ENCODE results near the gene CDCA8. TPM values are rescaled to one million over a fixed set of nuclear protein-coding genes. Genes with fewer than 3 reads are reported as not detected.
A peak's percentile ranks its signal among the peaks of the same experiment; 100 is the strongest.

Gene CDCA8
- total and polyA plus RNA-seq, 9 of the 15 experiments (the other 6 are each of a cell fraction or from before 2014, with no cell fraction given), result 26.4 to 148 (median 81.8) TPM

DNA sequence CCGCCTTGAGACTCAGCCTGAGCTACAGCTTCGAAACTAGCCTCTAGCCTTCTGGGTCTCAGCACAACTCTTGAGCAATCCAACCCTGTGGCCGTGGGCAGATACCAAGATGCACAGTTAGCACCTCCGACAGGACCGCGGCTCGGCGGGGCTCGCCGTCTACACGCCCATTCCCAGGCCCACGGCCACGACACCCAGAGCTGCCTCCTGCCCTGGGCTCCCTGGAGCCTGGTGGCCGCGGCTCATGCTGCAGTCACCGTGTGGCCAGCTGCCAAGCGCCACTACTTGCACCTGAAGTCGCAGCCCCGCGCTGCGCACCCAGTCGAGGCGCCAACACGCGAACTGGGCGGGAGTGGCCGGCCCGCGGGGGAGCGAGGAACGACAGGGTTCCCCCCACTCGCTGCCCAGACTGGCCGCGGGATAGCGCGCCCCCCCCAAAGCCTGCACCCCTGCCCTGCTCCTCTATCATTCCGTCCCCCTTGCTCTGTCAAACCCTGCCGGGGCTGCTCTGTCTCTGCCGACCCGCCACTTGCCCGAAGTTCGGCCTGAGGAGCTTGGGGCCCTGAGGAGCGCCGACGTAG is 729 bp upstream of the CDCA8 start (continued):
- TF ChIP-seq MGA (IDR thresholded peaks at IDR 0.05) (peak; percentile 92), PRMT5 (CRISPR knock-in tag; IDR thresholded peaks at IDR 0.05) (0 out of 2 replicates have a peak, but pooled peaks have one; percentile 37), ZNF41 (CRISPR knock-in tag; conservative IDR thresholded peaks at IDR 0.05) (no peak), CEBPZ (IDR thresholded peaks at IDR 0.05; ENCODE audit: borderline replicate concordance, low read depth, low read length) (no peak), KAT2B (IDR thresholded peaks at IDR 0.05; ENCODE audit: low read depth, low read length) (no peak), MTA3 (IDR thresholded peaks at IDR 0.05; ENCODE audit: borderline replicate concordance) (peak; percentile 67; the same call in 1 of the 2 replicates), HOXB6 (CRISPR knock-in tag; IDR thresholded peaks at IDR 0.05; ENCODE audit: borderline replicate concordance) (no peak), IFI16 (CRISPR knock-in tag; IDR thresholded peaks at IDR 0.05) (no peak), RFX1 (IDR thresholded peaks at IDR 0.05) (no peak), TCFL5 (CRISPR knock-in tag; conservative IDR thresholded peaks at IDR 0.05) (no peak), FOXK1 (CRISPR knock-in tag; IDR thresholded peaks at IDR 0.05; ENCODE audit: borderline replicate concordance) (peak; percentile 17; the same call in 1 of the 2 replicates), RBM22 (IDR thresholded peaks at IDR 0.05; ENCODE audit: low read depth, low read length, poor library complexity, severe bottlenecking) (peak; percentile 57), TRIM24 (IDR thresholded peaks at IDR 0.05) (peak in 1 of 2 experiments; percentile 15; a peak in 1 of 4 replicates), U2AF2 (optimal IDR thresholded peaks at IDR 0.05; ENCODE audit: low read depth, low read length) (no peak)

All from K562 (cell line).